Aorta (tissue), 5 donors: ENCODE data around the gene AARS1. TPM values are rescaled to one million over a fixed set of nuclear protein-coding genes. Genes with fewer than 3 reads are reported as not detected.
"Not testable (repeated sequence)": the region's sequence is repeated elsewhere in the genome, so short reads cannot be mapped to it uniquely, and the experiment has no call there.

Experiments
- ATAC-seq: fragments of 200-7000 bp; cut with Tn5 transposase; one replicate; pipeline ENCODE4 v1.9.1; 2022; ENCODE audit warnings: moderate library complexity; ENCODE audit not compliant: low FRiP score
- DNase-seq, 2 donors: peaks; one replicate each; pipeline ENCODE4 v3.0.0-alpha.2; 2020
- H3K27ac ChIP-seq, 2 donors: one replicate each; pipeline ENCODE4 v1.5.1; 2013; ENCODE audit warnings: low read length in 2 of 2, mild to moderate bottlenecking in 2 of 2, moderate library complexity in 2 of 2, control low read depth in 1 of 2, inconsistent platforms in 1 of 2, low read depth in 1 of 2
- H3K27me3 ChIP-seq, 2 donors: one replicate each; pipeline ENCODE4 v1.6.1; 2013; ENCODE audit warnings: control low read depth in 1 of 2, low read length in 1 of 2, mild to moderate bottlenecking in 1 of 2, moderate library complexity in 1 of 2; ENCODE audit not compliant: insufficient read depth in 2 of 2, control insufficient read depth in 1 of 2
- H3K36me3 ChIP-seq, 2 donors: one replicate each; pipeline ENCODE4 v1.6.1; 2013; ENCODE audit warnings: control low read depth in 1 of 2, low read length in 1 of 2, mild to moderate bottlenecking in 1 of 2; ENCODE audit not compliant: insufficient read depth in 2 of 2, control insufficient read depth in 1 of 2
- H3K4me1 ChIP-seq, 2 donors: one replicate each; pipeline ENCODE4 v1.6.1; 2013; ENCODE audit warnings: low read length in 2 of 2, control low read depth in 1 of 2, mild to moderate bottlenecking in 1 of 2, moderate library complexity in 1 of 2; ENCODE audit not compliant: insufficient read depth in 2 of 2, control insufficient read depth in 1 of 2
- H3K4me3 ChIP-seq, 2 donors: one replicate each; pipeline ENCODE4 v1.5.1; 2013; ENCODE audit warnings: low read length in 2 of 2, control low read depth in 1 of 2, mild to moderate bottlenecking in 1 of 2
- H3K9me3 ChIP-seq: one replicate; pipeline ENCODE4 v1.6.1; 2013; ENCODE audit warnings: mild to moderate bottlenecking, low read length; ENCODE audit not compliant: control insufficient read depth
- WGBS, 2 donors: extraction: QIAGEN DNeasy Blood & Tissue Kit; methylation state at CpG; one replicate each; pipeline ENCODE4 v1.1.7; 2013; 5-methylcytosine and 5-hydroxymethylcytosine counted together
- intact Hi-C, 2 donors: fragments of 100-400 bp; cut with DNase I; formaldehyde crosslinking; loops; one replicate each; pipeline versions ENCODE4 v1.14.2 to v1.15.0; 2022
- long read RNA-seq, 2 donors: library from polyadenylated mRNA; unstranded; transcript quantifications; one replicate each; pipeline ENCODE4 v2.0.0, GENCODE V29; 2020 to 2021
- polyA plus RNA-seq, 2 donors: library from polyadenylated mRNA; stranded (reverse); fragments of 200-250 nt; gene quantifications; one replicate each; pipeline ENCODE4 v1.2.3, GENCODE V29; 2013
- total RNA-seq, 2 donors: library from RNA; stranded (reverse); fragmentation: NEBNext Ultra II Directional; extraction: Animal tissue kit (Norgen Biotek cat#: 25700); gene quantifications; one replicate each; pipeline ENCODE4 v1.2.1, GENCODE V29; 2021
- donor health status: healthy with polysubstance abuse.
- donor health status: Bipolar disorder and iron deficiency.
- donor health status: DM: no; HTN: no; CAD: no.
- donor health status: DM: no; HTN: no; CAD: no.
- donor health status: DM: yes; HTN: yes; CAD: no.

Gene AARS1
- total RNA-seq (10 to 100 TPM; 60.0 to 64.2 TPM), polyA plus RNA-seq (10 to 100 TPM; 19.5 to 40.3 TPM)
- long read RNA-seq, donor 1, transcript AARS-201 (21 exons, 3,477 nt): major isoform, 79 of 150 reads
- long read RNA-seq, donor 1, partial matches to known transcripts: 54 of 150 reads
- long read RNA-seq, donor 1, other reads (novel, unspliced or antisense): 17 of 150 reads
- long read RNA-seq, donor 2, transcript AARS-201 (21 exons, 3,477 nt): major isoform, 27 of 54 reads
- long read RNA-seq, donor 2, partial matches to known transcripts: 16 of 54 reads
- long read RNA-seq, donor 2, other reads (novel, unspliced or antisense): 11 of 54 reads

DNA sequence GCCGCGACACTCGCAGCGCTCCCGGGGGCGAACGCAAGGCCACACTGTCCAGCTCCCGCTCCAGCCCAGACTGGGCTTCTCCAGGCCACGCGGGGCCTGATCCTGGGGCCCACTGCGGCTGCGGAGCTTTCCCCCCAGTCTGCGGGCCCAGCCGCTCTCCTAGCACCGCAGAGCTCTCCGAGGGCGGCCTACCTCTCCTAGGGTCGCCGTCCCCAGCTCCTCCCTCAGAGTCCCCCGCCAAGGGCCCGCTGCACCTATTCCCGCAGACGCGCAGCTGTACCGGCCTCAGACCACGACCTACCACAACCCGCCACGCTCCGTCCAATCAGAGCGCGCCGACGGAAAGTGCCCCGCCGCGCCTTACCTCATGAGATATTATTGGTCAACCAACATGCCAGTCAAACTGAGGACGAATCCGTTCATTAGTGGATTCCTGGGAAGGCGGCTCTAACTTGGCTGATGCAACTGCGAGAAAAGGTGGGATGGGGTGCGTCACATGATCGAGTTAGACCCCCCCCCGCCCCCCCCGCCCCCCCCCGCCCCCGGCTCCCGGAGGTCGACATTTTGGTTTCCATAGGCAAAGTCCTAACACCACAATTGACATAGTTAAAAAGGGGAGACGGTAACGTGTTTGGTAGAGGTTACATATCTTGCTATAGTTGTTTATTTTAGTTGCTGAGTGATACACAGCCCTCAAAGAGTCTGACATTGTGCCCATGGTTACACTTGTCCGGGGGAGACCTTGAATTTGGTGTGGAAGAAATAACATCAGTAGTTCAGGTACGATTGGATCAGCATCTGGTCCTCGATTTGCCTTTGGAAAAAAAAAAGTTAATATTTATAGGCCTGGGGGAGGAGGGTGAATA, at the start of gene AARS1:
TSS of gene AARS1 (minus strand) at position 278 of the 866 bp plus-strand sequence. CDS start 6,743 bp downstream, outside the sequence.
- Histone ChIP-seq H3K4me1 (peaks cover 0 to 2% of the 10 kb centered on the region in 2 donors), H3K4me3 (peak within 1 kb of the TSS; percentile 76 to 93), H3K27me3 (no peaks in the 10 kb centered on the region), H3K9me3 (no peaks in the 10 kb centered on the region), H3K36me3 (no peaks in the 10 kb centered on the region), H3K27ac (peak within 1 kb of the TSS; percentile 45 to 50)
- WGBS, 2 donors: 1% methylated on average over 53 of the region's 53 CpGs
- DNase-seq: peak; percentile 97 to 98
- peak; percentile 99 for ATAC-seq
- intact Hi-C loops: no loop called here

- 94 to 95% methylated on average over 5 of the region's 5 CpGs for WGBS, 2 donors
- peaks cover 0 to 6% of the 10 kb centered on the region in 2 donors for H3K36me3 ChIP-seq
- H3K4me3 ChIP-seq: no peak overlapping the region
- H3K9me3 ChIP-seq: no peaks in the 10 kb centered on the region
- no peak overlapping the region for H3K27ac ChIP-seq
- H3K4me1 ChIP-seq: no peaks in the 10 kb centered on the region
- no peaks in the 10 kb centered on the region for H3K27me3 ChIP-seq
- no peak for DNase-seq
- ATAC-seq: no peak
- intact Hi-C loops: no loop called here
These were observed 48.5 kb upstream of the AARS1 start for GRCh38 chr16:70337814-70338213.

DNA sequence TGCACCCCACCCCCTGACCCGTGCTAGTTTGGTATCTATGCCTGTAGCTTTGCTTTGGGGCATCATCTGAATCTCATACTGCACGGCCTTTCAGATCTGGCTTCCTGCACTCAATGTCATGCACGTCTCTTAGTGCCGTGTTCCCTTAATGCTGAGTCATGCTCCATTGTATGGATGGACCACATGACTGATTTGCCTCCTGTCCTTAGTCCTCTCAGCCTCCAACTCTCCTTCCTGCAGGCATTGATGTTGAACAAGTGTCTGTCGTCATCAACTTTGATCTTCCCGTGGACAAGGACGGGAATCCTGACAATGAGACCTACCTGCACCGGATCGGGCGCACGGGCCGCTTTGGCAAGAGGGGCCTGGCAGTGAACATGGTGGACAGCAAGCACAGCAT, 43.4 kb upstream of the AARS1 start:
- H3K4me1 ChIP-seq, H3K4me3 ChIP-seq, intact Hi-C loops, H3K27me3 ChIP-seq, ATAC-seq, H3K36me3 ChIP-seq, H3K27ac ChIP-seq, DNase-seq, H3K9me3 ChIP-seq: not testable (repeated sequence)
- WGBS, 2 donors: 77 to 79% methylated on average over 5 to 6 of the region's 12 CpGs

GRCh38 chr16:70331588-70332358, 42.5 kb upstream of the AARS1 start:
- intact Hi-C loops: no loop called here
- WGBS, 2 donors: 45 to 53% methylated on average over 9 of the region's 9 CpGs
- no peak overlapping the region for H3K4me3 ChIP-seq
- peaks cover 0 to 9% of the 10 kb centered on the region in 2 donors for H3K36me3 ChIP-seq
- no peaks in the 10 kb centered on the region for H3K27me3 ChIP-seq
- H3K9me3 ChIP-seq: no peaks in the 10 kb centered on the region
- DNase-seq (no peak), ATAC-seq (peak; percentile 56)
- H3K4me1 ChIP-seq: no peaks in the 10 kb centered on the region
- H3K27ac ChIP-seq: no peak overlapping the region

DNA sequence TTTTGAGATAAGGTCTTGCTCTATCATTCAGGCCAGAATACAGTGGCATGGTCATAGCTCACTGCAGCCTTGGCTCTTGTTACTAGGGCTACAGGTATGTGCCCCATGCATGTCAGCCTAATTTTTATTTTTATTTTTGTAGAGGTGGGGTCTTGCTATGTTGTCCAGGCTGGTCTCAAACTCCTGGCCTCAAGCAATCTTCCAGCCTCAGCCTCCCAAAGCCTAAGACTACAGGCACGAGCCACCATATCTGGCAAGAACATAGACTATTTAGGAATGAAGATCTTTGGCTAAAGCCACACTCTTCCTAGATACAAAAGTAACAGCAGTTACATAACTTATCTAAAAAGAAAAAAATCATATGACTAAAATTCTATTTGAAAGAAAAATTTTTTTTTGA, 41.8 kb upstream of the AARS1 start:
- ATAC-seq (no peak), DNase-seq (no peak)
- WGBS, 2 donors: 82 to 86% methylated on average over 1 of the region's 1 CpG
- Histone ChIP-seq H3K27me3 (no peaks in the 10 kb centered on the region), H3K4me3 (no peak overlapping the region), H3K36me3 (peaks cover 0 to 9% of the 10 kb centered on the region in 2 donors), H3K27ac (no peak overlapping the region), H3K9me3 (no peaks in the 10 kb centered on the region), H3K4me1 (no peaks in the 10 kb centered on the region)
- intact Hi-C loops: no loop called here

DNA sequence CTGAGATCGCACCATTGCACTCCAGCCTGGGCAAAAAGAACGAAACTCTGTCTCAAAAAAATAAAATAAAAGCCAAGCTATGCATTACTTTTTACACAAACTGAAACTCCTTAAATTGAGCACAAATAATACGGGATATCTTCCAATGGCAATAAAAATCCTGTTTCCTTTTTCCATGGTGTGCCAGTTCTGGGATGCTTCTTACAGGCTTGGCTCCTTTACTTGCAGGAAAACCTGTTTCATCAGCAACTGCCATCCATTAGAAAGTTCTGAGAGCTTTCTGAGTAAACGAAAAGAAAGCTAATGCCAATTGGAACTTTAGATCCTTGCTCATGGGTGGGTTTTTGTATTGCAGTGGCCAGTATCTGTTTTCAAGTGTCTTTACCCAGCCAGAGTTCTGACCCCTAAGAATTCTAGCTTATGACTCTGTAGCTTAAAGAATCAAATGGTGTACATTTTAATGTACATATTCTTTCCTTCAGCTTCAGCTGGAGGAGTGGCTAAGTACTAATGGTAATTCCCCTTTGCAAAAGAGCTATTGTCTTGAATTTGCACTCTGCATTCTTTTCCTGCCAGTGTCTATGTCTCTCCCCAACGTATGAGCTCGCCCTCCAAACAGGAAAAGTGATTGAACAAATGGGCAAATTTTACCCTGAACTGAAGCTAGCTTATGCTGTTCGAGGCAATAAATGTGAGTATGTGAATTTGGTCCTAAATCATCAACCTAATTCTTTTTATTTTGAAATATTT, 35.9 kb upstream of the AARS1 start:
- ATAC-seq (no peak), DNase-seq (no peak)
- Histone ChIP-seq H3K9me3 (no peaks in the 10 kb centered on the region), H3K27ac (no peak overlapping the region), H3K36me3 (peaks cover 0 to 7% of the 10 kb centered on the region in 2 donors), H3K4me3 (no peak overlapping the region), H3K27me3 (no peaks in the 10 kb centered on the region), H3K4me1 (no peaks in the 10 kb centered on the region)
- intact Hi-C loops: loop anchor here in 1 of 2 donors (10.0 kb wide), 1 partner anchor 60 kb away; no protein-coding TSS in a partner anchor
- WGBS, 2 donors: 58 to 66% methylated on average over 7 of the region's 7 CpGs

DNA sequence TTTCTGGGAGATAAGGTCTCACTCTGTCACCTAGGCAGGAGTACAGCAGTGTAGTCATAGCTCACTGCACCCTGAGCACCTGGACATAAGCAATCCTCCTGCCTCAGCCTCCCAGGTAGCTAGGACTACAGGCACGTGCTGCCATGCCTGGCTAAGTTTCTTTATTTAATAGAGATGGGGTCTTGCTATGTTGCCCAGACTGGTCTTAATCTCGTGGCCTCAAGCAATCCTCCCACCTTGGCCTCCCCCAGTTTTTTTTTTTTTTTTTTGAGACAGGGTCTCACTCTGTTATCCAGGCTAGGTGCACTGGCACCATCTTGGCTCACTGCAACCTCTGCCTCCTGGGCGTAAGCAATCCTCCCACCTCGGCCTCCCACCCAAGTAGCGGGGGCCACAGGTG, 30.8 kb upstream of the AARS1 start:
- no peak for ATAC-seq
- no peaks in the 10 kb centered on the region for H3K4me1 ChIP-seq
- H3K4me3 ChIP-seq: no peak overlapping the region
- H3K27ac ChIP-seq: no peak overlapping the region
- no peaks in the 10 kb centered on the region for H3K27me3 ChIP-seq
- WGBS, 2 donors: 92 to 98% methylated on average over 5 of the region's 5 CpGs
- peaks cover 0 to 3% of the 10 kb centered on the region in 2 donors for H3K36me3 ChIP-seq
- intact Hi-C loops: loop anchor here in 1 of 2 donors (10.0 kb wide), 1 partner anchor 55 kb away; no protein-coding TSS in a partner anchor
- H3K9me3 ChIP-seq: no peaks in the 10 kb centered on the region
- DNase-seq: no peak

GRCh38 chr16:70307726-70308125, 18.4 kb upstream of the AARS1 start:
- H3K9me3 ChIP-seq, H3K27me3 ChIP-seq, intact Hi-C loops, H3K4me1 ChIP-seq, H3K4me3 ChIP-seq, H3K27ac ChIP-seq, ATAC-seq, H3K36me3 ChIP-seq: not testable (repeated sequence)
- WGBS, 2 donors: 89 to 97% methylated on average over 2 of the region's 2 CpGs
- peak in 1 of 2 donors; percentile 22 for DNase-seq
